Measurements from ENCODE around the gene TMEM198. TPM values are rescaled to one million over a fixed set of nuclear protein-coding genes. Genes with fewer than 3 reads are reported as not detected.
A peak's percentile ranks its signal among the peaks of the same experiment; 100 is the strongest.

The TMEM198 gene
- total and polyA plus RNA-seq, 8 donors = 2.4 to 4.2 (median 3.3) TPM

DNA sequence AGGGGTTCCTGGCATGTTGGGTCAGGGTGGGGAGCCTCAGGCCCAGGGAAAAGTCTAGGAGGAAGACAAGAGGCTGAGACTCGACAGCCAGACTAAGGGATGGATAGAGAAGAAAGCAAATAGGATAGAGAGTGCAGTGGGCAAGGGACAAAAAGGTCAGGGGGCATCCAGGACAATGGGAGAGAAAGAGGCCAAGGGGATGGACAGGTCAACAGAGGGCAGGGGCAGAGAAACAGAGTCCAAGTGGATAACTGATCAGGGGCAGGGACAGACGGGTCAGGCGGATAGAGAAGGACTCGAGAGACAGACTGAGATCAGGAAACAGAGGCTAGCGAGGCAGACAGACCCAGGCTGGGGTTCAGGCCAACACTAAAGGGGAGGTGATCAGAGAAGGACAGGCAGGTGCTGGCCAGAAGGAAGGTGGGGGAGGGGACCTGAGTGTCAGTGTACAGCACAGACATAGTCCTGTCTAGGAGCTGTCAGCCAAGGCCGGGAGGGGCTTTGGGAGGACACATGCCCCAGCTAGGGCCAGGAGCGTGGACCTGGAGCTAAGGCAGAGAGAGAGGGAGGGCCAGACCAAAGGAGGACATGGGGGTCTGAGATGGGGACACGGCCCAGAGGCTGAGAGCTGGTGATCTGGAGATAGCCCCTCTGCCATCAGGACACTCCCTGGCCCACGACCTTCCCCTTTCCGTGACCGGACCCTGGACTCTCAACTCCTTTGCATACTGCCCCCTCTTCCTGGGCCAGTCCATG, 17.3 kb upstream of the TMEM198 start:
- no peak for ATAC-seq
- Histone ChIP-seq H3K4me1 (peaks cover 0 to 12% of the 10 kb centered on the region in 2 donors), H3K27ac (no peak overlapping the region), H3K36me3 (no peaks in the 10 kb centered on the region), H3K9me3 (no peaks in the 10 kb centered on the region), H3K27me3 (peaks cover 52 to 100% of the 10 kb centered on the region in 2 donors), H3K4me3 (no peak overlapping the region)
- TF ChIP-seq, protein P1, sequence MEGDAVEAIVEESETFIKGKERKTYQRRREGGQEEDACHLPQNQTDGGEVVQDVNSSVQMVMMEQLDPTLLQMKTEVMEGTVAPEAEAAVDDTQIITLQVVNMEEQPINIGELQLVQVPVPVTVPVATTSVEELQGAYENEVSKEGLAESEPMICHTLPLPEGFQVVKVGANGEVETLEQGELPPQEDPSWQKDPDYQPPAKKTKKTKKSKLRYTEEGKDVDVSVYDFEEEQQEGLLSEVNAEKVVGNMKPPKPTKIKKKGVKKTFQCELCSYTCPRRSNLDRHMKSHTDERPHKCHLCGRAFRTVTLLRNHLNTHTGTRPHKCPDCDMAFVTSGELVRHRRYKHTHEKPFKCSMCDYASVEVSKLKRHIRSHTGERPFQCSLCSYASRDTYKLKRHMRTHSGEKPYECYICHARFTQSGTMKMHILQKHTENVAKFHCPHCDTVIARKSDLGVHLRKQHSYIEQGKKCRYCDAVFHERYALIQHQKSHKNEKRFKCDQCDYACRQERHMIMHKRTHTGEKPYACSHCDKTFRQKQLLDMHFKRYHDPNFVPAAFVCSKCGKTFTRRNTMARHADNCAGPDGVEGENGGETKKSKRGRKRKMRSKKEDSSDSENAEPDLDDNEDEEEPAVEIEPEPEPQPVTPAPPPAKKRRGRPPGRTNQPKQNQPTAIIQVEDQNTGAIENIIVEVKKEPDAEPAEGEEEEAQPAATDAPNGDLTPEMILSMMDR (IDR thresholded peaks at IDR 0.05) = no peak
- DNase-seq = peak in 1 of 4 donors; percentile 55
- intact Hi-C loops (cut with DNase I) = loop anchor here in 1 of 2 donors (5.0 kb wide), 1 partner anchor 49 kb away; no protein-coding TSS in a partner anchor

DNA sequence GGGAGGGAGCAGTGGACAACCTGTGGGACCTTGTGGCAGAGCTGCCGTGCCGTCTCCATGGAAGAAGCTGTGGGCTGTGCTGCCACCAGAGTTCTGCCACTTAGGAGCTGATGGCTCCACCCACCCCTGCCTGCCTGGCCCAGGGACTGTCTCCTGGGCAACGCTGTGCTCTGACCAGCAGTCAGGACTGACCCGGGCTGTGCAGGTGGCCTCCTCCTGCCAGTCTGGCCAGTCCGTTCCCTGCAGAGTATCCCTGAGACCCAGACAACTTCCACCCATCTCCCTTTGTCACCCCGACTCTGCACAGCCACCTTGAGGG, 16.8 kb upstream of the TMEM198 start:
- Histone ChIP-seq H3K4me1 (peaks cover 0 to 12% of the 10 kb centered on the region in 2 donors), H3K36me3 (no peaks in the 10 kb centered on the region), H3K27me3 (peaks cover 48 to 100% of the 10 kb centered on the region in 2 donors), H3K27ac (no peak overlapping the region), H3K4me3 (no peak overlapping the region), H3K9me3 (no peaks in the 10 kb centered on the region)
- ATAC-seq (peak; percentile 65), DNase-seq (peak in 1 of 4 donors; percentile 71)
- intact Hi-C loops (cut with DNase I) = loop anchor here in 1 of 2 donors (5.0 kb wide), 1 partner anchor 50 kb away; no protein-coding TSS in a partner anchor
- TF ChIP-seq, protein P1 (IDR thresholded peaks at IDR 0.05) = no peak

DNA sequence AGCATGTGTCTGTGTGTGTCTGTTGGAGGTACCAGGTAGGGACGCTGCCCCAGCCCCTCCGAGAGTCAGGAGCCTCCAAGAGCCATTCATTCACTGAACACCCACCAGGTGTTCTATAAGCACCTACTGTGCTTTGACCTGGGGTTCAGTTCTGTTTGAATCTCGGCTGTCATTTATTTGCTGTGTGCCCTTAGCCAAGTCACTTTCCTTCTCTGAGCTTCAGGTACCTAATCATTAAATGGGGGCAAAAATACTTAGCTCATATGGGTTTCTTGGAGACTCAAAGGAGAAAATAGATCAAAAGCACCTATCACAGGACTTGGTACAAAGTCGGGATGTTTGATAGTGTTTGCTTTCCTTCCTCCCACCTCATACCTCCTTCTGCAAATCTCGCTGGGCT, 16.4 kb upstream of the TMEM198 start:
- Histone ChIP-seq H3K27me3 (peaks cover 45 to 100% of the 10 kb centered on the region in 2 donors), H3K4me3 (no peak overlapping the region), H3K36me3 (no peaks in the 10 kb centered on the region), H3K9me3 (no peaks in the 10 kb centered on the region), H3K27ac (no peak overlapping the region), H3K4me1 (peaks cover 0 to 10% of the 10 kb centered on the region in 2 donors)
- DNase-seq (no peak), ATAC-seq (no peak)
- TF ChIP-seq, protein P1 (IDR thresholded peaks at IDR 0.05) = no peak
- intact Hi-C loops (cut with DNase I) = loop anchor here in 1 of 2 donors (5.0 kb wide), 1 partner anchor 50 kb away; no protein-coding TSS in a partner anchor

DNA sequence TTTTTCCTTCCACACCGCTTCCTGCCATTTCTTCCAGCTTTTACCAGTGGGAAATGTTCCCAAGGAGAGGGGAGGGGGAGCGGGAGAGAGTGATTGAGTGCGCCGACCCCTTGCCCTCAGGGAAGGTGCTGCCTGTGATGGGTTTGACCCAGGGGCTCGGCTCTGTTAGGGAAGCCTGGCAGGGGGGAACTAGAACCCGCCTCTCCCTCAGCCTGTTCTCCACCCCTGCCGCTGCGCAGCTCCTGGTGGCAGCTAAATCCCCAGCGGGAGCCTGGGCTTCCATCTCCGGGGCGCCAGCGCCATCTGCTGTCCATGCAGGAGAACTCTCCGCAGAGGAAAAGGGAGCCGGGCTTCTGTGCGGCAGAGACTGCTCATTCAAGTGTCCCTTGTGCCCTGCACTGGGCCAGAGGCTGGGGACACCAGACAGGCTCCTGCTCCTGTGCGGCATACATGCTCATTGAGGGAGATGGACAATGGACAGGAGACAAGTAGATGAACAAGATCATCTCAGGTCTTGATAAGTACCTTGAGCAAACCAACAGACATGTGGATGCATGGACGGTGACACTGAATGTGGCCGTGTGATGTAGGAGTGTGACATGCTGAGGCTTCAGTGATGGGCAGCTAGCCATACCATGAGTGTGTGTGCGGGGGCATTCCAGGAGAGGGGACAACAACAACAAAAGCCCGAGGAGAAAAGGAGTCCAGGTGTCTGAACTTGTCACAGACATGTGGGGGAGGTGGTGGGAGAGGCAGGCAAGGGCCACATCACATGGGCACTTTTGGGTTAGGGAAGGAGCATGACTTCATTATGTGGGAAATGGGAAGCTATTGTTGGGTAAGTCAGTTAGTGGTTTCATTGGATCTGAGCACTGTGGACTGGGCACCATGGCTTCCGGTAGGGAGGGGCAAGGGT, 13.5 kb upstream of the TMEM198 start:
- H3K9me3 ChIP-seq = no peaks in the 10 kb centered on the region
- H3K27me3 ChIP-seq = peaks cover 18 to 82% of the 10 kb centered on the region in 2 donors
- peaks cover 0 to 3% of the 10 kb centered on the region in 2 donors for H3K4me1 ChIP-seq
- no peak overlapping the region for H3K27ac ChIP-seq
- H3K36me3 ChIP-seq = no peaks in the 10 kb centered on the region
- TF ChIP-seq, protein P1 (IDR thresholded peaks at IDR 0.05) = peak; percentile 91 to 95
- ATAC-seq (peak; percentile 98), DNase-seq (peak; percentile 85 to 97 (median 90))
- intact Hi-C loops (cut with DNase I) = loop anchor here in 1 of 2 donors (2.0 kb wide), 1 partner anchor 128 kb away; no protein-coding TSS in a partner anchor
- no peak overlapping the region for H3K4me3 ChIP-seq
